Left lung (tissue), 14 donors: ENCODE results near the gene CHRNA4. TPM values are rescaled to one million over a fixed set of nuclear protein-coding genes. Genes with fewer than 3 reads are reported as not detected.

Experiments used
- ATAC-seq: fragments of 200-7000 bp; cut with Tn5 transposase; one replicate; pipeline ENCODE4 v1.9.1; 2020; ENCODE audit warnings: moderate library complexity
- DNase-seq, 4 donors: peaks; one replicate each; pipeline ENCODE4 v3.0.0-alpha.2; 2013 to 2020
- H3K27ac ChIP-seq, 2 donors: fragments of 200-600 bp; sonication (generic) in 1 of 2; one replicate each; pipeline versions ENCODE4 v1.5.0 to v1.8.0; 2020 to 2021
- H3K27me3 ChIP-seq, 2 donors: fragments of 200-600 bp; sonication (generic) in 1 of 2; one replicate each; pipeline versions ENCODE4 v1.5.0 to v1.8.0; 2020 to 2021
- H3K36me3 ChIP-seq, 2 donors: fragments of 200-600 bp; sonication (generic) in 1 of 2; one replicate each; pipeline versions ENCODE4 v1.5.0 to v1.8.0; 2020 to 2021
- H3K4me1 ChIP-seq, 2 donors: fragments of 200-600 bp; one replicate each; pipeline ENCODE4 v1.8.0; 2021
- H3K4me3 ChIP-seq, 2 donors: fragments of 200-600 bp; sonication (generic) in 1 of 2; one replicate each; pipeline versions ENCODE4 v1.5.0 to v1.8.0; 2020 to 2021; ENCODE audit warnings: mild to moderate bottlenecking in 1 of 2
- H3K9me3 ChIP-seq, 2 donors: fragments of 200-600 bp; sonication (generic) in 1 of 2; one replicate each; pipeline versions ENCODE4 v1.5.0 to v1.8.0; 2020 to 2021
- intact Hi-C, 2 donors: fragments of 100-400 bp; cut with DNase I; formaldehyde crosslinking; loops; one replicate each; pipeline versions ENCODE4 v1.11.2 to v1.14.2; 2022
- long read RNA-seq, 12 donors: library from polyadenylated mRNA in 2 of 12; unstranded in 2 of 12; transcript quantifications; one replicate each; pipeline ENCODE4 v2.0.0 and lab custom pipeline, GENCODE V29; 2019 to 2026
- polyA plus RNA-seq, 6 donors: library from polyadenylated mRNA; unstranded; fragments of 120-200 nt; gene quantifications; one replicate each; pipeline ENCODE4 v1.2.1, GENCODE V29; 2013; ENCODE audit not compliant: insufficient read length in 6 of 6
- total RNA-seq, 2 donors: library from RNA; stranded (reverse); fragmentation: NEBNext Ultra II Directional; extraction: Animal tissue kit (Norgen Biotek cat#: 25700); gene quantifications; one replicate each; pipeline ENCODE4 v1.2.1, GENCODE V29; 2021
- TF ChIP-seq, protein P1 (sequence below), 2 donors: fragments of 200-600 bp; sonication (generic) in 1 of 2; IDR thresholded peaks; one replicate each; pipeline versions ENCODE4 v1.5.0 to v1.8.0; 2021; ENCODE audit warnings: antibody characterized with exemption in 2 of 2
- donor health status: DM: no; HTN: yes; CAD: no.
- donor health status: DM: no; HTN: no; CAD: no.

CHRNA4 gene
- total RNA-seq (not detected), polyA plus RNA-seq (1 to 10 TPM in 3 of 6 donors, under 1 TPM in 3; 0.16 to 1.3 (median 1.00) TPM)
- long read RNA-seq, donor 1, result 0 reads
- long read RNA-seq, donor 2, result 0 reads
- long read RNA-seq, donor 3, result 0 reads
- long read RNA-seq, donor 4, result 0 reads
- long read RNA-seq, donor 5, result 0 reads
- long read RNA-seq, donor 6, result 0 reads
- long read RNA-seq, donor 7, result 0 reads
- long read RNA-seq, donor 8, result 0 reads
- long read RNA-seq, donor 9, result 0 reads
- long read RNA-seq, donor 10, result 0 reads
- long read RNA-seq, donor 11, full-length matches to known transcripts, result 10 of 17 reads
- long read RNA-seq, donor 11, partial matches to known transcripts, result 7 of 17 reads
- long read RNA-seq, donor 11, other reads (novel, unspliced or antisense), result 0 of 17 reads
- long read RNA-seq, donor 12, partial matches to known transcripts, result 0 of 1 reads
- long read RNA-seq, donor 12, other reads (novel, unspliced or antisense), result 0 of 1 reads

DNA sequence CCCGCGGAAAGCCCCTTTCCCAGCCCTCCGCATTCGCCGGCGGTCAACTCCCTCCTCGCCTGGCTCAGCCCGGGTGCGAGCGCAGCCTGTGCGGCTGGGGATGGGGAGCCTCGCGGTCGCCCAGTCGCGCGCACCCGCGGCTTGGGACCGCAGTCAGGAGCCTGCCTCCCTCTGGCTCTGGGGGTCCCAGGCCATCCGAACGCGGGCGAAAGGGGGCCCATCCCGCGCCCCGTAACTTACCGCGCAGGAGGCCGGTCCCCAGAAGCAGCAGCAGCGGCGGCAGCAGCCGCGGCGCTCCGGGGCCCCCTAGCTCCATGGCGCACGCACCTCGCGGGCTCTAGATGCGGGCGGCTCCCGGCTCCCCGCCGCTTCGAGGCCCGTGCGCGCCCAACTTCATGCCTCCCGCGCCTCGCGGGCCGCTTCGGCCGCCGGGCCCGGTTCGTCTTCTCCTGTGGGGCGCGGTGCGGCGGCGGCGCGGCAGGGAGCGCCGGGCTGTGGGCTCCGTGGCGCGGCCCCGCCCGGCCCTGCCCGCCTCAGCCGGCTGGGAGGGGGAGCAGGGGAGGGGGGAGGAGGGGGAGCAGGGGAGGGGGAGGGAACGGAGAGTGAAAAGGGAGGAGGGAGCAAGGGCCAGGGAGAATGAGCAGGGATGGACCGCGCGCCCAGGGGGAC lies at the start of gene CHRNA4:
CHRNA4 (minus strand) TSS at position 500 of the 669 bp plus-strand sequence; CDS start at position 316, 184 bp downstream.
- H3K36me3 ChIP-seq, result no peaks in the 10 kb centered on the region
- intact Hi-C loops, result no loop called here
- TF ChIP-seq, protein P1, sequence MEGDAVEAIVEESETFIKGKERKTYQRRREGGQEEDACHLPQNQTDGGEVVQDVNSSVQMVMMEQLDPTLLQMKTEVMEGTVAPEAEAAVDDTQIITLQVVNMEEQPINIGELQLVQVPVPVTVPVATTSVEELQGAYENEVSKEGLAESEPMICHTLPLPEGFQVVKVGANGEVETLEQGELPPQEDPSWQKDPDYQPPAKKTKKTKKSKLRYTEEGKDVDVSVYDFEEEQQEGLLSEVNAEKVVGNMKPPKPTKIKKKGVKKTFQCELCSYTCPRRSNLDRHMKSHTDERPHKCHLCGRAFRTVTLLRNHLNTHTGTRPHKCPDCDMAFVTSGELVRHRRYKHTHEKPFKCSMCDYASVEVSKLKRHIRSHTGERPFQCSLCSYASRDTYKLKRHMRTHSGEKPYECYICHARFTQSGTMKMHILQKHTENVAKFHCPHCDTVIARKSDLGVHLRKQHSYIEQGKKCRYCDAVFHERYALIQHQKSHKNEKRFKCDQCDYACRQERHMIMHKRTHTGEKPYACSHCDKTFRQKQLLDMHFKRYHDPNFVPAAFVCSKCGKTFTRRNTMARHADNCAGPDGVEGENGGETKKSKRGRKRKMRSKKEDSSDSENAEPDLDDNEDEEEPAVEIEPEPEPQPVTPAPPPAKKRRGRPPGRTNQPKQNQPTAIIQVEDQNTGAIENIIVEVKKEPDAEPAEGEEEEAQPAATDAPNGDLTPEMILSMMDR (IDR thresholded peaks at IDR 0.05), result no peak
- DNase-seq (peak in 1 of 4 donors; percentile 58), ATAC-seq (no peak)
- H3K4me3 ChIP-seq, result no peak within 1 kb of the TSS
- H3K27ac ChIP-seq, result no peak within 1 kb of the TSS
- H3K27me3 ChIP-seq, result peaks cover 18 to 93% of the 10 kb centered on the region in 2 donors
- no peaks in the 10 kb centered on the region for H3K4me1 ChIP-seq
- no peaks in the 10 kb centered on the region for H3K9me3 ChIP-seq

DNA sequence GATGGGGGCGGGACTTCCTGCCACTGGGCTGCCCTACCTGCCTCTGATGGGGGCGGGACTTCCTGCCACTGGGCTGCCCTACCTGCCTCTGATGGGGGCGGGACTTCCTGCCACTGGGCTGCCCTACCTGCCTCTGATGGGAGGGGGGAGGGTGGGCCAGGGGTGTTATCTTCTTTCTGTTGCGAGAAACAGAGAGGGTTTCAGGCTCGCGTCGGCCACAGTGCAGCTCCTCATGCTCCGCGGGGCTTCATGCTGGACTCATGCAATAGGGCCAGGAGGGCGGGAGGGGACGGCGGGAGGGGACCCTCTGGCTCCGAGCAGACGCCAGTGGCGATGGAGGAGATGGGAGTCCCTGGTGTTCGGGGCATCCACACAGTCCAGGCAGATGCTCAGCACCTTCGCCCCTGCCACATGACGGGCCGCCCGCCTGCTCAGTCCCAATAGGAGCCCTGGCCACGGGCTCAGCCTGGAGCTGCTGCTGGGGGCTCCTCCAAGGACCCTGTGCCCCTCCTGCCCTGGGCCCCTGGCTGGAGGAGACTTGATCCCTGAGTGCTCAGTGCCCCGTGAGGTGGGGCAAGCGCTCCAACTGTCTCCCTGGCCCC lies 48.8 kb upstream of the CHRNA4 start:
- intact Hi-C loops, result no loop called here
- no peak overlapping the region for H3K4me3 ChIP-seq
- no peaks in the 10 kb centered on the region for H3K4me1 ChIP-seq
- H3K36me3 ChIP-seq, result no peaks in the 10 kb centered on the region
- ATAC-seq (no peak), DNase-seq (no peak)
- H3K9me3 ChIP-seq, result no peaks in the 10 kb centered on the region
- TF ChIP-seq, protein P1 (IDR thresholded peaks at IDR 0.05), result no peak
- H3K27ac ChIP-seq, result no peak overlapping the region
- H3K27me3 ChIP-seq, result peaks cover 0 to 67% of the 10 kb centered on the region in 2 donors

DNA sequence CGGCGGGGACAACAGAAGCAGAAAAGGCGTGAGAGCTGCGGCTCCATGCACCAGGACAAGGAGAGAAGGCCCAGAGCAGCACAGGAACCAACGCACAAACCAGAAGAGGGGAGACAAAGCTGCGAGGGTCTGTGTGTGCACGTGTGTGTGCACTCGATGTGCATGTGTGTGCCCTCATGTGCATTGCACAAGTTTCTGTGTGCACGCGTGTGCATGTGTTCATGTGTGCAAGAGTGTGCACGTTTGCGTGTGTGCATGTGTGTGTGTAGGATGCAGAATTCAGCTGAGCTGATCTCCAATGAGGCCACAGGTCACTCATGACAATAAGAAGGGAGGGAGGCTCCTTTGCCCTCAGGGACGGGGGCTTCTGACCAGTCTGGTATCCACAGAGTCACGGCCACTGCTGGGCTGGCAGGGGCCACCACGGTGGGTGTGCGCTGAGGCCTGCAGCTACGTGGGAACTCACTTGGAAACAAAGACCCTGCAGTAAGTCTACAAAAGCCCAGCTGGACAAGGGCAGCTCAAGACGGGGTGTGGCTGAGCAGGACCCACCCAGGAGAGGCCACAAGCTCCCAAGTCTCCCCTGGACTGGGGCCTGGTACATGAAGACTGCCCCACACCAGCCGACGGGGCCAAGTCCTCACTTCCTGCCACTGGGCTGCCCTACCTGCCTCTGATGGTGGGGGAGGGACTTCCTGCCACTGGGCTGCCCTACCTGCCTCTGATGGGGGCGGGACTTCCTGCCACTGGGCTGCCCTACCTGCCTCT lies 48.1 kb upstream of the CHRNA4 start:
- intact Hi-C loops, result no loop called here
- H3K4me3 ChIP-seq, result no peak overlapping the region
- no peak for ATAC-seq
- TF ChIP-seq, protein P1 (IDR thresholded peaks at IDR 0.05), result no peak
- no peak overlapping the region for H3K27ac ChIP-seq
- H3K27me3 ChIP-seq, result peaks cover 0 to 67% of the 10 kb centered on the region in 2 donors
- DNase-seq, result no peak
- no peaks in the 10 kb centered on the region for H3K4me1 ChIP-seq
- no peaks in the 10 kb centered on the region for H3K36me3 ChIP-seq
- no peaks in the 10 kb centered on the region for H3K9me3 ChIP-seq

DNA sequence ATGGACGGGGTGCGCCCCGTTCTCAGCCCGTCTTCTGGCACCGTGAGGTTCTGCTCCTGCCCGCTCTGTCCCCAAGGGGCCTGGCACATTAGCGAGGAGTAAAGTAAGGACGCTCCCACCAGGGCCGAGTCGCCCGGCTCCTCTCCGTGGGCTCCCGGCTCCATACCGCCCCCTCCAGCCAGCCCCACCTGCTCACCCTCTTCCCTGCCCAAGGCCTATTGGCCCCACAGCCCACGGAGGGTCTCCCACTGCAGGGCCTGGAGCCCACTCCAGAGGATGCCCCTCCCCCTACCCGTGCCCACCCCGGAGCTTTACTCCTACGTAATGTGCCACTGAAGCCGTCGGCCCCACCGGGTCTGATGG lies 47.5 kb upstream of the CHRNA4 start:
- intact Hi-C loops, result no loop called here
- Histone ChIP-seq H3K4me3 (no peak overlapping the region), H3K27ac (no peak overlapping the region), H3K36me3 (no peaks in the 10 kb centered on the region), H3K27me3 (peaks cover 0 to 67% of the 10 kb centered on the region in 2 donors), H3K4me1 (no peaks in the 10 kb centered on the region), H3K9me3 (no peaks in the 10 kb centered on the region)
- no peak for DNase-seq
- TF ChIP-seq, protein P1 (IDR thresholded peaks at IDR 0.05), result no peak
- ATAC-seq, result no peak
